ENCODE data around the gene NME7. TPM values are rescaled to one million over a fixed set of nuclear protein-coding genes. Genes with fewer than 3 reads are reported as not detected.

Gene NME7
- total and polyA plus RNA-seq, 2 experiments from 2014 or later = 22.3 to 35.3 TPM

DNA sequence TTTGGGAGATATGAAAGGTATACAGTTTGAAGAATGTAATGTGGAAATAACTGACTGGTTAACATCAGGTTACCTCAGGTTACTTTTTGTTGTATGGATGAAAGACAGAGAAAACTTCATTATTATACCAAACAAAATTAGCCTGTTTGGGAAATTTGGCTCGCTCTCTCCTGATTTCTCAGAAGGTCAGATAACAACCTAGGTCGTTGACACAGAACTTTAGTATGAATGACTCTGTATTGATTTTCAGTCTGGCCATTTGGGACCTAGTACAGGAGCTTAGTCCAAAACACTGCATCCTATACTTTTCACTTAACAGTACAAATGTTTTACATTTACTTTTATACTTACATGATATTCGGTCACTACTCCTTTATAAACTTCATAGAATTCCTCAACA is 132.8 kb downstream of the NME7 start:
- Histone ChIP-seq H3K4me2 (ENCODE audit: unreplicated experiment) (no peak overlapping the region), H3K4me1 (ENCODE audit: insufficient read depth) (peaks cover 5% of the 10 kb centered on the region; the same call in 1 of the 2 replicates), H3K27me3 (replicated peaks; ENCODE audit: insufficient read depth) (no peaks in the 10 kb centered on the region), H3K36me3 (ENCODE audit: low read depth) (no peaks in the 10 kb centered on the region; the same call in 1 of the 2 replicates), H3F3A (ENCODE audit: insufficient read depth) (0 out of 2 replicates have a peak, but pooled peaks cover 7% of the 10 kb centered on the region), H3K27ac (no peak overlapping the region), H3K9me2 (ENCODE audit: insufficient read depth) (no peaks in the 10 kb centered on the region), H3K4me3 (no peak overlapping the region), H3K9ac (no peak overlapping the region), H3K9me3 (ENCODE audit: low read depth) (no peaks in the 10 kb centered on the region), H4K20me1 (ENCODE audit: insufficient read depth) (no peaks in the 10 kb centered on the region), H2AFZ (no peak overlapping the region), H3K79me2 (ENCODE audit: insufficient read depth) (no peaks in the 10 kb centered on the region)
- in situ Hi-C loops (cut with MboI) = no loop called here
- no peak for DNase-seq
- no peak for TF ChIP-seq EZH2phosphoT487 (IDR thresholded peaks at IDR 0.05; ENCODE audit: insufficient read depth, low read depth)
- TF ChIP-seq EZH2 (IDR thresholded peaks at IDR 0.05; ENCODE audit: insufficient read depth, poor library complexity, severe bottlenecking) = no peak
- 91 to 92% methylated on average over 3 of the region's 3 CpGs for WGBS, 2 experiments (ENCODE audit: low coverage in 1 of 2, low lambda C conversion rate in 2 of 2, missing lambda C conversion rate in 2 of 2)

DNA sequence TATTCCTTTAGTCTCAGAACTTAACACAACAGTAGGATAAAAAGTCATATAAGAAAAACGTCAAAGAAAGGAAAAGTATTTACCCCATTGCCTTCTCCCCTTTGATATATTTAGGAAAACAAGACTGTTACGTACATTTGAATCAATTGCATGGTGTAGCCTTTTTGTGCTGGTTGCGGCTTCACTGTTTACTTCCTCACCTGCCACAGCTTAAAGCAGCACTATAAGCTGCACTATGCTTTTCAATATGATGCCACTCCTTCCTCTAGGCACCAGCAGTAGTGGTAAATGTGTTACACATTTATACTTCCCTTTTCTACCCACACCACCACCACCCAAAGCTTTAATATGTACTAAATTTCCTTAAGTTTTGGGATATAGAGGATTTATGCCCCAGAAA is 150.0 kb downstream of the NME7 start:
- in situ Hi-C loops (cut with MboI) = no loop called here
- no peak overlapping the region for H3K4me3 ChIP-seq
- H3K4me1 ChIP-seq (ENCODE audit: insufficient read depth) = no peaks in the 10 kb centered on the region
- 82 to 88% methylated on average over 3 of the region's 3 CpGs for WGBS, 2 experiments (ENCODE audit: low coverage in 1 of 2, low lambda C conversion rate in 2 of 2, missing lambda C conversion rate in 2 of 2)
- H3K27ac ChIP-seq = no peak overlapping the region
- no peaks in the 10 kb centered on the region for H3K79me2 ChIP-seq (ENCODE audit: insufficient read depth)
- H3K9ac ChIP-seq = no peak overlapping the region
- no peak overlapping the region for H3K4me2 ChIP-seq (ENCODE audit: unreplicated experiment)
- no peak overlapping the region for H2AFZ ChIP-seq
- no peaks in the 10 kb centered on the region for H3F3A ChIP-seq (ENCODE audit: insufficient read depth)
- H3K9me2 ChIP-seq (ENCODE audit: insufficient read depth) = no peaks in the 10 kb centered on the region
- no peak for DNase-seq
- no peaks in the 10 kb centered on the region for H3K27me3 ChIP-seq (replicated peaks; ENCODE audit: insufficient read depth)
- no peaks in the 10 kb centered on the region for H3K9me3 ChIP-seq (ENCODE audit: low read depth)
- H4K20me1 ChIP-seq (ENCODE audit: insufficient read depth) = no peaks in the 10 kb centered on the region
- no peaks in the 10 kb centered on the region for H3K36me3 ChIP-seq (ENCODE audit: low read depth)
- no peak for TF ChIP-seq EZH2phosphoT487 (IDR thresholded peaks at IDR 0.05; ENCODE audit: insufficient read depth, low read depth)
- TF ChIP-seq EZH2 (IDR thresholded peaks at IDR 0.05; ENCODE audit: insufficient read depth, poor library complexity, severe bottlenecking) = no peak

DNA sequence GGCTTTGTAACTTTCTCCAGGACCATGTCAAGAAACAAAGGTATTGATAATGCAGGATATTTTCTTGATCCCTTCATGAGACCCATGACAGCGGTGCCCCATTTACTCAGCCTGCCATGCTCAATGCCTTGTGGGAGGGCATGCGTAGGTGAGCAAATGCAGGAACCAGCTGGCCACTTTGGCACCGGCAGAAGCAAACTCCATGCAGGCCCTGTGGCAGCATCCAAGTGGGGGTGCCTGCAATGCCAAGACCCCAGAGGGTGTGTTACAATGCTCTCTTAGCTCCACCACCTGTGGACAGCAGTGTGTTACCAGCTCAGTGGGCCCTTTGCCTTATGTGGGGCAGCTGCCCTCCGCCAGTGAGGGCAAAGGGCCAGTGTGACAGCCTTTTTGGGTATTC is 153.0 kb downstream of the NME7 start:
- H4K20me1 ChIP-seq (ENCODE audit: insufficient read depth) = no peaks in the 10 kb centered on the region
- H3K4me3 ChIP-seq = no peak overlapping the region
- H3K27ac ChIP-seq = no peak overlapping the region
- DNase-seq = no peak
- in situ Hi-C loops (cut with MboI) = no loop called here
- no peak overlapping the region for H3K9ac ChIP-seq
- no peak overlapping the region for H2AFZ ChIP-seq
- no peaks in the 10 kb centered on the region for H3K4me1 ChIP-seq (ENCODE audit: insufficient read depth)
- WGBS, 2 experiments (ENCODE audit: low coverage in 1 of 2, low lambda C conversion rate in 2 of 2, missing lambda C conversion rate in 2 of 2) = 98 to 100% methylated on average over 4 of the region's 4 CpGs
- H3K27me3 ChIP-seq (replicated peaks; ENCODE audit: insufficient read depth) = no peaks in the 10 kb centered on the region
- no peaks in the 10 kb centered on the region for H3K79me2 ChIP-seq (ENCODE audit: insufficient read depth)
- no peak overlapping the region for H3K4me2 ChIP-seq (ENCODE audit: unreplicated experiment)
- no peaks in the 10 kb centered on the region for H3F3A ChIP-seq (ENCODE audit: insufficient read depth)
- H3K9me2 ChIP-seq (ENCODE audit: insufficient read depth) = no peaks in the 10 kb centered on the region
- no peak for TF ChIP-seq EZH2 (IDR thresholded peaks at IDR 0.05; ENCODE audit: insufficient read depth, poor library complexity, severe bottlenecking)
- TF ChIP-seq EZH2phosphoT487 (IDR thresholded peaks at IDR 0.05; ENCODE audit: insufficient read depth, low read depth) = no peak
- no peaks in the 10 kb centered on the region for H3K9me3 ChIP-seq (ENCODE audit: low read depth)
- no peaks in the 10 kb centered on the region for H3K36me3 ChIP-seq (ENCODE audit: low read depth)

DNA sequence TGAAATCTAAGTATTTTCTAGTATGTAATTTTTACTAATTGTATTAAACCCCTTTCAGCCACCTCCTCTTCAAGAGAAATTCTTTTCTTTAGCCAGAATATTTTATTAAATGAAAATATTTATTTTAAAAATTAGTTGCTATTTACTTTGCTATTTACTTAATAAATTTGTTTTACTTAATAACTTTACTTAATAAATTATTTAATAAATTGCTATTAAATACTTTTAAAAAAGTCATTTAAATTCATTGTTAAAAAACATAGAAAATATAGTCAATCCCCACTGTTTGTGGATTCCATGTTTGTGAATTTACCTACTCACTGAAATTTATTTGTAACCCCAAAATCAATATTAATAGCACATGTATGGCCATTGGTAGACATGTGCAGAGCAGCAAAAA is 155.5 kb downstream of the NME7 start:
- DNase-seq = no peak
- no peak overlapping the region for H3K4me3 ChIP-seq
- H3K36me3 ChIP-seq (ENCODE audit: low read depth) = no peaks in the 10 kb centered on the region
- no peak overlapping the region for H3K4me2 ChIP-seq (ENCODE audit: unreplicated experiment)
- no peak overlapping the region for H2AFZ ChIP-seq
- no peaks in the 10 kb centered on the region for H3K27me3 ChIP-seq (replicated peaks; ENCODE audit: insufficient read depth)
- H4K20me1 ChIP-seq (ENCODE audit: insufficient read depth) = no peaks in the 10 kb centered on the region
- H3K4me1 ChIP-seq (ENCODE audit: insufficient read depth) = no peaks in the 10 kb centered on the region
- no peaks in the 10 kb centered on the region for H3K9me2 ChIP-seq (ENCODE audit: insufficient read depth)
- no peak overlapping the region for H3K9ac ChIP-seq
- in situ Hi-C loops (cut with MboI) = no loop called here
- TF ChIP-seq EZH2phosphoT487 (IDR thresholded peaks at IDR 0.05; ENCODE audit: insufficient read depth, low read depth) (no peak), EZH2 (IDR thresholded peaks at IDR 0.05; ENCODE audit: insufficient read depth, poor library complexity, severe bottlenecking) (no peak)
- H3F3A ChIP-seq (ENCODE audit: insufficient read depth) = no peaks in the 10 kb centered on the region
- H3K9me3 ChIP-seq (ENCODE audit: low read depth) = no peaks in the 10 kb centered on the region
- H3K27ac ChIP-seq = no peak overlapping the region
- H3K79me2 ChIP-seq (ENCODE audit: insufficient read depth) = no peaks in the 10 kb centered on the region
